Endothelial cell of umbilical vein (primary cell): ENCODE data around the gene DNAJB5. TPM values are rescaled to one million over a fixed set of nuclear protein-coding genes. Genes with fewer than 3 reads are reported as not detected.

Experiments used
- BruUV-seq: library from RNA; stranded (reverse); fragments of 400-500 nt; replicated peaks from 2 replicates; lab custom pipeline; 2021; lab: Mats Ljungman, UMichigan
- CTCF ChIA-PET: fragments of 300-600, 350-600 bp; sonication (Branson Sonifier 250); formaldehyde crosslinking; loops from one replicate; lab custom pipeline; 2021; ENCODE audit warnings: antibody characterized with exemption, inconsistent platforms; lab: Charles Lee
- POLR2A ChIA-PET: fragments of 300-600, 350-600 bp; sonication (Branson Sonifier 250); formaldehyde crosslinking; loops from one replicate; lab custom pipeline; 2021; ENCODE audit warnings: antibody characterized with exemption, inconsistent platforms; lab: Charles Lee
- DNase-seq: peaks from one replicate; pipeline ENCODE4 v3.0.0-alpha.2; 2011; ENCODE audit warnings: low read depth, low spot score
- FAIRE-seq: peaks from 2 replicates; lab custom pipeline; 2011; peaks lifted over from hg19 to GRCh38; lab: Jason Lieb, UNC
- H2AFZ ChIP-seq: 2 replicates; pipeline ENCODE4 v1.6.0; 2012; ENCODE audit warnings: low read depth, low read length, control low read depth, inconsistent platforms
- H3K27ac ChIP-seq: 2 replicates; pipeline ENCODE4 v1.5.1; 2011; ENCODE audit warnings: low read depth, mild to moderate bottlenecking, control low read depth, low read length, moderate library complexity; ENCODE audit not compliant: insufficient read depth
- H3K27me3 ChIP-seq, 2 experiments: 2 replicates each; pipeline versions ENCODE4 v1.6.0 to v1.6.1; 2011; ENCODE audit warnings: low read length in 2 of 2, mixed read lengths in 1 of 2; ENCODE audit not compliant: control insufficient read depth in 2 of 2, insufficient read depth in 2 of 2
- H3K36me3 ChIP-seq, 2 experiments: 2 replicates in 1 of 2; 3 replicates in 1 of 2; pipeline ENCODE4 v1.5.1; 2011; ENCODE audit warnings: low read length in 2 of 2, mild to moderate bottlenecking in 1 of 2, moderate library complexity in 1 of 2; ENCODE audit not compliant: control insufficient read depth in 2 of 2, insufficient read depth in 2 of 2; ENCODE audit errors: extremely low read depth in 1 of 2
- H3K4me1 ChIP-seq: 3 replicates; pipeline ENCODE4 v1.5.1; 2011; ENCODE audit warnings: mild to moderate bottlenecking, low read length; ENCODE audit not compliant: control insufficient read depth, insufficient read depth; ENCODE audit errors: extremely low read depth
- H3K4me2 ChIP-seq: 2 replicates; pipeline ENCODE4 v1.6.1; 2011; ENCODE audit warnings: low read length, control low read depth, mixed read lengths; ENCODE audit not compliant: insufficient read depth
- H3K4me3 ChIP-seq, 3 experiments: fragments of 200-600 bp in 1 of 3; sonication (generic), shearing (Covaris generic) in 1 of 3; replicated peaks in 1 of 3; 2 replicates each; pipeline ENCODE4 v1.5.1; 2011 to 2016; ENCODE audit warnings: control low read depth in 3 of 3, low read length in 3 of 3, mild to moderate bottlenecking in 2 of 3, inconsistent platforms in 1 of 3, low read depth in 1 of 3, moderate library complexity in 1 of 3; ENCODE audit not compliant: insufficient read depth in 1 of 3
- H3K79me2 ChIP-seq: 2 replicates; pipeline ENCODE4 v1.6.0; 2012; ENCODE audit warnings: low read length, inconsistent platforms; ENCODE audit not compliant: control insufficient read depth, insufficient read depth
- H3K9ac ChIP-seq: replicated peaks from 2 replicates; pipeline ENCODE3; 2011; ENCODE audit warnings: low read length, control low read depth; ENCODE audit not compliant: insufficient read depth; ENCODE audit errors: extremely low read depth
- H3K9me1 ChIP-seq: replicated peaks from 3 replicates; pipeline ENCODE4 v1.6.0; 2011; ENCODE audit warnings: mild to moderate bottlenecking, low read length; ENCODE audit not compliant: control insufficient read depth, insufficient read depth; ENCODE audit errors: extremely low read depth
- H3K9me3 ChIP-seq: replicated peaks from 2 replicates; pipeline ENCODE4 v1.5.1; 2012; ENCODE audit warnings: low read length, inconsistent platforms; ENCODE audit not compliant: control insufficient read depth, insufficient read depth
- H4K20me1 ChIP-seq: replicated peaks from 2 replicates; pipeline ENCODE3; 2011; ENCODE audit warnings: mild to moderate bottlenecking, low read length; ENCODE audit not compliant: control insufficient read depth, insufficient read depth; ENCODE audit errors: extremely low read depth
- CTCF ChIP-seq, 2 donors: IDR thresholded peaks; 1 replicate in 1 of 2; 2 replicates in 1 of 2; pipeline ENCODE4 v1.5.1; 2011; ENCODE audit warnings: low read length in 2 of 2, mild to moderate bottlenecking in 2 of 2, moderate library complexity in 2 of 2, control low read depth in 1 of 2, inconsistent platforms in 1 of 2, low read depth in 1 of 2; ENCODE audit not compliant: insufficient read depth in 1 of 2; ENCODE audit errors: extremely low read depth in 1 of 2
- EZH2 ChIP-seq: IDR thresholded peaks from 2 replicates; pipeline ENCODE4 v1.6.1; 2012; ENCODE audit warnings: borderline replicate concordance, low read depth, mild to moderate bottlenecking, moderate library complexity, low read length, inconsistent platforms; ENCODE audit not compliant: severe bottlenecking
- FOS ChIP-seq: IDR thresholded peaks from 2 replicates; pipeline ENCODE4 v1.6.1; 2011; ENCODE audit warnings: mild to moderate bottlenecking, low read length, moderate library complexity, borderline replicate concordance; ENCODE audit not compliant: insufficient read depth
- GATA2 ChIP-seq: IDR thresholded peaks from 2 replicates; pipeline ENCODE4 v1.7.0; 2011; ENCODE audit warnings: low read depth, mild to moderate bottlenecking, moderate library complexity, mixed read lengths, low read length; ENCODE audit not compliant: insufficient read length, insufficient read depth
- JUN ChIP-seq: IDR thresholded peaks from 2 replicates; pipeline ENCODE4 v1.6.1; 2011; ENCODE audit warnings: borderline replicate concordance, low read depth; ENCODE audit not compliant: insufficient read length, insufficient read depth
- MAX ChIP-seq: IDR thresholded peaks from 2 replicates; pipeline ENCODE4 v1.6.1; 2011; ENCODE audit not compliant: insufficient read depth, insufficient read length
- MYC ChIP-seq: IDR thresholded peaks from one replicate; pipeline ENCODE4 v1.6.1; 2011; ENCODE audit warnings: mild to moderate bottlenecking, low read depth, low read length
- POLR2A ChIP-seq: IDR thresholded peaks from 2 replicates; pipeline ENCODE4 v1.6.1; 2012; ENCODE audit warnings: low read depth, mild to moderate bottlenecking, control low read depth, low read length
- POLR2AphosphoS5 ChIP-seq: IDR thresholded peaks from 2 replicates; pipeline ENCODE4 v1.6.1; 2012; ENCODE audit warnings: low read depth, mild to moderate bottlenecking, control low read depth, low read length, moderate library complexity; ENCODE audit not compliant: insufficient read depth
- dilution Hi-C: fragments of 300-500 bp; cut with MboI; formaldehyde crosslinking; loops from one replicate; pipeline ENCODE4 v1.15.0; 2019; ENCODE audit warnings: low sequenced_read_pairs; ENCODE audit not compliant: extremely low pct_ligation_motif_present
- intact Hi-C: fragments of 100-400 bp; cut with micrococcal nuclease; formaldehyde crosslinking; loops from one replicate; pipeline ENCODE4 v1.10.0; 2022
- polyA plus RNA-seq, 4 experiments: library from polyadenylated mRNA; depleted of rRNA in 3 of 4; stranded (reverse) in 3 of 4; unstranded in 1 of 4; fragments of >200 nt; gene quantifications; 2 replicates each; pipeline versions ENCODE4 v1.2.1 to v1.2.3, GENCODE V29; 2011 to 2012; ENCODE audit warnings: missing spikeins in 1 of 4
- total RNA-seq: library from RNA; stranded (reverse); gene quantifications from 2 replicates; pipeline ENCODE4 v1.2.3, GENCODE V29; 2021

Gene DNAJB5
- total and polyA plus RNA-seq, 2 donors (not counting 3 experiments of a cell fraction or from before 2014, with no cell fraction given): 8.6 to 12.8 TPM

GRCh38 chr9:35029852-35030251 is 40.3 kb downstream of the DNAJB5 start:
- Histone ChIP-seq H3K4me1 (peaks cover 9% of the 10 kb centered on the region), H3K27me3 (no peaks in the 10 kb centered on the region), H3K4me2 (no peak overlapping the region), H3K9ac (no peak overlapping the region), H3K4me3 (no peak overlapping the region), H3K36me3 (no peaks in the 10 kb centered on the region), H3K27ac (no peak overlapping the region), H3K79me2 (no peaks in the 10 kb centered on the region), H3K9me3 (no peaks in the 10 kb centered on the region), H2AFZ (no peak overlapping the region), H3K9me1 (no peaks in the 10 kb centered on the region), H4K20me1 (no peaks in the 10 kb centered on the region)
- dilution Hi-C loops: no loop called here
- DNase-seq (no peak), FAIRE-seq (no peak)
- intact Hi-C loops: no loop called here
- BruUV-seq: no TSS peak
- ChIA-PET POLR2A (no interaction called here), CTCF (interaction anchor here (1.7 kb wide), 1 partner anchor 36 kb away, joined by 4 read pairs; no protein-coding TSS in a partner anchor)
- TF ChIP-seq POLR2AphosphoS5 (no peak), MAX (no peak), CTCF (IDR thresholded peaks at IDR 0.05; ENCODE audit: extremely low read depth in 1 of 2, insufficient read depth in 1 of 2, low read depth in 1 of 2, low read length in 2 of 2) (no peak), JUN (no peak), GATA2 (no peak), EZH2 (no peak), POLR2A (no peak), FOS (no peak), MYC (no peak)
